Activated naive CD4-positive, alpha-beta T cell treated with Interleukin-2 at 50 U/mL for 16 hours (primary cell): ENCODE data around the gene ZSWIM5.
"Not testable (repeated sequence)": the region's sequence is repeated elsewhere in the genome, so short reads cannot be mapped to it uniquely, and the experiment has no call there.

Experiments
- DNase-seq: peaks from one replicate; pipeline ENCODE4 v3.0.0-alpha.2; 2020

The ZSWIM5 gene

GRCh38 chr1:45016767-45017166 is 189.6 kb downstream of the ZSWIM5 start:
- DNase-seq = no peak

- no peak for DNase-seq
Measured at GRCh38 chr1:45016090-45016697, 190.2 kb downstream of the ZSWIM5 start.

- no peak for DNase-seq
Measured at GRCh38 chr1:45015683-45016082, 190.7 kb downstream of the ZSWIM5 start.

DNA sequence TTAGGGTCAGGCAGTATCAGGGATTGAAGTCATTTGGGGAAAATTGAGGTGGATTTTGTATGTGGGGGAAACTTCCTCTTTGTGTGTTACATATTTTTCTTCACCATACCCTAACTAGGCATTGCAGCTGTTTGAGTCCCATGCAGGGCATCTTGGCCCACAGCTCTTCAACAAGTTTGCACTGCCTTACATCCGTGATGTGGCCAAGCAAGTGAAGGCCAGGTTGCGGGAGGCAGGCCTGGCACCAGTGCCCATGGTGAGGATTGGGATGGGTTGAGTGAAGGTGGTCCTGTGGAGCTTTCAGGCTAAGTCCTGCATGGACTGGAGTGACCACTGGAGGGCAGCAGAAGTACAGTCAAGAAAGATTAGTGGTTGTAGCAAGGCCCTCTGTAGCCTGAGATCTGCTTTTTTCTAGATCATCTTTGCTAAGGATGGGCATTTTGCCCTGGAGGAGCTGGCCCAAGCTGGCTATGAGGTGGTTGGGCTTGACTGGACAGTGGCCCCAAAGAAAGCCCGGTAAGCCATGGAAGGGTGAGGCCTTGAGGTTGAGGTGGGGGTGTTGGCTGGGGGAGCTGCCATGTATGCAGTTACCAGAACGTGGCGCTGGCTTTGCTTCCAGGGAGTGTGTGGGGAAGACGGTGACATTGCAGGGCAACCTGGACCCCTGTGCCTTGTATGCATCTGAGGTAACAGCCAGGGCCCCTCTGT is 191.9 kb downstream of the ZSWIM5 start:
- DNase-seq = peak; percentile 81

- DNase-seq = no peak
Measured at GRCh38 chr1:45013551-45014209, 192.7 kb downstream of the ZSWIM5 start.

GRCh38 chr1:45012639-45013278 is 193.6 kb downstream of the ZSWIM5 start:
- peak; percentile 31 for DNase-seq

DNA sequence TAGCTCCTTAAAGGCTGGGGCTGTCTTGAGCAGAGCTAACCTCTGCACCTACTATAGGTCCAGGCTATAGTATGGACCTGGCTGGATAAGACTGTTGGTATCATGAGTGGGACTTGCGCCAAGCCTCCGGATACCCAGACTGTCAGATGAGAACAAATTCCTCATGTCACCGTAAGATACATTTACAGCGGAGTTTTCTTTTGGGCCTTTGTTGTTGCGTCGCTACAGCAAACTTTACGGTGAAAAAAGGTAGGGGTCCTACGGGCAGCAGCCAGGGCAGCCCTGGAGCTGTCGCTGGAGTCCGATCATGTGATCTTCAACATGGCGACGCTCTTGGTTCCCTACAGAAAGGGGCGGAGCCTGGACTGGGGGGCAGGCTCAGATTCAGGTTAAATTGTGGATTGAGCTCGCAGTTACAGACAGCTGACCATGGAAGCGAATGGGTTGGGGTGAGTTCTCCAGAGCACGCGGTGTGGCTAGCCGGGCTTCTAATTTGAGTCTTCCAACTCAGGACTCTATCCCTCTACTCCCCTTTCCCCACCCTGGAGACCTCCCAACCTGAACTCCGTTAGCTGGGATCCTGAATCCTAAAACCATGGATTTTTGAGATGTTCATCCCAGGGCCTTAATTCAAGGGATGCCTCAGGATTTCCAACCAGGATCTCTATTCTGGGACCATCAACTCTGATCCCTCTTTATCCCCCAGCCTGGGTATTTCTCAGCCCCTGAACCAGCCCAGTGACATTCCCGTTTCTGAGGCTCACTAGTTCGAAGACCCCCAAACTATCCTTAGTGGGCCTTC is 194.4 kb downstream of the ZSWIM5 start, which contains the start of gene UROD:
Gene UROD (plus strand): TSS at position 418 of the 802 bp plus-strand sequence. CDS start 12 bp downstream, at position 430.
- DNase-seq = peak; percentile 93

GRCh38 chr1:45010855-45011811 is 195.3 kb downstream of the ZSWIM5 start, which contains the start of gene HECTD3:
Gene HECTD3, minus strand, starts transcription at chr1:45011324. Its CDS starts 67 bp downstream, at chr1:45011257.
- DNase-seq = peak; percentile 79

DNA sequence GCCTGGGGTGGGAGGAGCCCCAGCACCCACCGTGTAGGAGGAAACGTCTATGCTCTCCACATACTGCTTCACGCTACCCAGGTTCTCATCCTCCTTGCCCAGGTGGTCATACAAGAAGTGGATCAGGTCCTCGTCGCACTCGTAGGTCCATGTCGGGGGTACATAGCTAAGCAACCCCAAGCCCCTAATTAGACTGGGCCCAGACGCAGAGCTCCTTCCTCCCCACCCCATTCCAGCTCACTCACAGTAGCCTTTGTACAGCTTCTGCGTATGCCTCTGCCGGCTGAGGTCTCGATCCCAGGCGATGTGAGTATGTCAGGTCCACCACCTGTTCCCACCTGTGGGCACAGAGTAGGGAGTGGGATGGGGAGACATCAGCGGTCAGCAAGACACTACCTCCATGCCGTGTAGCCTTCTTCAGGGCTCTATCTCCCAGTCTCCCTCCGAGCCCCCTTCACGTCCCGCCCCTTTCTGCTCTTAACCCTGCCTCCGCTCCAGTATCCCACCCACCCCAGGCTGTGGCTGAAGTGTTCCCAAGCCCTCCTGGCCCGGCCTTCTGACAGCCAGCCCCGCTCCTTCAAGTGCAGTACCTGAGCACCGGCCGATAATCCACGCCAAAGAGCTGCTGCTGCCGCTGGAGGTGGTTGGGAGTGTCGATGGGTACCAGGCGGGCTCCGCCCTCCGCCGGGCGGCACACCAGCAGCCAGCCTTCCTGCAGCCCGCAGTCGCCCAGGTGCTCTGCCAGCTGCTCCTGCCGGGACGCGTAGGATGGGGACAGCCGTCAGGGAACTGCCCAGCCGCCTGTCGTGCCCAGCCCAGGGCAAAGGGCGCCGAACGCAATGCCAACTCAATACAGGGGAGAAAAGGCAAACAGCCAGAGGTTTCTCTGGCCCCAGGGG is 196.2 kb downstream of the ZSWIM5 start:
- DNase-seq = peak; percentile 32

- no peak for DNase-seq
Measured at GRCh38 chr1:45009296-45009865, 197.0 kb downstream of the ZSWIM5 start.

GRCh38 chr1:45008516-45008915 is 197.9 kb downstream of the ZSWIM5 start:
- DNase-seq = no peak

GRCh38 chr1:45008076-45008475 is 198.3 kb downstream of the ZSWIM5 start:
- no peak for DNase-seq

GRCh38 chr1:45007311-45007710 is 199.1 kb downstream of the ZSWIM5 start:
- DNase-seq = no peak

- DNase-seq = no peak
Measured at GRCh38 chr1:45005761-45006160, 200.6 kb downstream of the ZSWIM5 start.

DNA sequence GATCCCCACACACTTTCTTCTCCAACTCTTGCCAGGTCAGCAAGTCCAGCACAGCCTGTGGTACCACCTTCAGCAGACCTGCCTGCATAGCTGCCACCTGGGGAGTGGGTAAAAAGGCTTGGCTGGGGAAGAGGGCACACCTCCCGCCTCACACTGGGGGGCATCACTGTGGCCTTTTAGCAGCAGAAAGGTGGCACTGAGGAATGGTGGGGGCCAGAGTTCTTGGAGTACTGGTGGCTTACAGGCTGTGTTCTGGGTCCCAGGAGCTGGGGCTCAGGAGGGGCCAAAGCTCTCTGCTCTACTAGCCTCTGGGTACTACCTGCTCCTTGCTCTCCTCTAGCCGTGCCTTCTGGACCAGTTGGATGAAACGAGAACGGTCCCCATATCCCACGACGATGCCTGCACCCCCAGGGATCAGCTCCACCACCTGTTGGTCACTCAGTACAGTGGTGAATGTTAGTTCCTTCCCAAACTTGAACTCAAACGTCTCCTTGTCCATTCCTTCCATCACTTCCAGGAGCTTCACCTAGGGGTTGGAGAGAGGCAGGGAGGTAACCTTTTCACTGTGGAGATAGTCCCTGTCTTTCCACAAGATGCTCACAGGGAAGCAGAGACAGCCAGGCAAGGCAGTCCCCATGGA is 202.0 kb downstream of the ZSWIM5 start:
- DNase-seq = no peak

DNA sequence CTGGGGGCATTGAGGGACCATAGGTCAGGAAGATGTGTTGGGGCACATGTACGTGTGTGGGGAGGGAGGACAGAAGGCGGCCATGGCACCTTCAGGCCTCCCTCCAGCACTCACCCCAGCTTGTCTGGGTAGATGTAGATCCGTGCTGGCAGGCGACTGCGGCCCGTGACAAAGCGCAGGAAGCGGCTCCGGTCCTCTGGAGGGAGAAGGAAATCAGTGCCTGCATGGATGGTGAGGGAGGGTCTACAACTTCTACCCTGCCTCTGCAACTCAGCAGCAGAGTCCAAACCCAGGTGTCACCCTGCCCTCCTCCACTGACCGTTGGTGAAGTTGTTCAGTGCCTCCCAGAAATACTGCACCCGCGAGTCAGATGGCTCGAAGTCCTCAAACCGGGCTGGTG is 202.7 kb downstream of the ZSWIM5 start:
- no peak for DNase-seq

DNA sequence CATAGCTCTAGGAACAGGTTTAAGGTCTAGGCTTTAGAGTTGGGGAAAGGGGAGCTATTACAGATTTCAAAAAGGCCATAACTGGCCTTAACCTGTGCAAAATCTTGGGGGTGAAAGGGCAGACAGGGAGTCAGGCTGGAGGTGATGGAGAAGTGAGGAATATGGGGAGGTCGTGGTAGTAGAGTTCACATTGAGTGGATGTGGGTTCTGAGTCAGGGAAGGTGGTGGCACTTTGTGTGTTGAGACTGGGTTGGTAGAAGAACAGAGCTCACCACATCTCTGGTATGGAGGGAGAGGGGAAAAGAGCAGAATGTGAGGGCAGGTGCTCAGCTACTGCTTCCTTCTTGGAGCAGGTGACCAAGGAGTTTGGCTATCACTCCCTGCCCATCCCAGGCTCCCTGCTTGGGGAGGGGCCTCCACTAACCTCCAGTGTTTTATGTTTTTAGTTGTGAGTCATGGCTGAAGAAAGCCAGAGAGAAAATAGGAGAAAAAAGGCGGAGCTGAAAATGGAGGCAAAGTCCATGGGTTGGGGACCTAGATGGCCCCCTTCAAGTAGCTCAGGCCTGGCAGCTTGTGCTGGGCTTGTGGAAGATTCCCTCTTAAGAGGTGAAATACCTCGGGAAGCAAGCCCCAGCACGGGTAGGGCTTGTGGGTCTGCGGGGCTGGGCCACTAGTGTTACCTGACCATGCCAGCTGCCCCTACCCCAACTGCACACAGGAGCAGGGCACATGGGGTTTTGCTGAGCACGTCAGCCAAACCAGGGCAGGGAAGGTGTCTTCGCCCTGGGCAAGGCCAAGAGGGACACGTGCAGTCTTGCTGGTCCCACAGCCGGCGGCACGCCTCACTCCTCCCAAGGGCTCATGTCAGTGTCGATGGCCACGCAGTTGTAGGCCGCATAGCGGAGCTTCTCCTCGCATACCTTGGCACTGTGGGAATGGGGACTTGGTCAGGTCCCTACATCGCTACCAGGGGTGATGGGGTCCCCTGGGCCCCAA is 203.5 kb downstream of the ZSWIM5 start:
- DNase-seq = no peak

DNA sequence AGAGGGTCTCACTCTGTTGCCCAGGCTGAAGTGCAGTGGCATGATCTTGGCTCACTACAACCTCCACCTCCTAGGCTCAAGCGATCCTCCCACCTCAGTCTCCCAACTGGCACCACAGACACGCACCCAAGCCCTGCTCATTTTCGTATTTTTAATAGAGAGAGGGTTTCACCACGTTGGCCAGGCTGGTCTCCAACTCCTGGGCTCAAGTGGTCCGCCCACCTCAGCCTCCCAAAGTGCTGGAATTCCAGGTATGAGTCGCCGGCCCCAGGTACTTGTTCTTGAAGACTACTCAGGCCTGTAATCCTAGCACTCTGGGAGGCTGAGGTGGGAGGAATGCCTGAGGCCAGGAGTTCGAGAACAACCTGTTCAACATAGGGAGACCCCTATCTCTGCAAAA is 204.8 kb downstream of the ZSWIM5 start:
- not testable (repeated sequence) for DNase-seq
